Measurements from ENCODE around the gene KCNG2.

KCNG2 gene

GRCh38 chr18:79938196-79938595 lies 140.5 kb downstream of the KCNG2 start:
- Histone ChIP-seq H3K79me2 (ENCODE audit: control insufficient read depth, insufficient read depth, low read length, unreplicated experiment) (peaks cover 37% of the 10 kb centered on the region), H3K36me3 (ENCODE audit: insufficient read depth, low read length) (peaks cover 38% of the 10 kb centered on the region), H2AFZ (ENCODE audit: low read length, unreplicated experiment) (no peak overlapping the region), H3K4me1 (ENCODE audit: control insufficient read depth, insufficient read depth, low read length, unreplicated experiment) (no peaks in the 10 kb centered on the region), H3K27me3 (ENCODE audit: insufficient read depth, low read length) (no peaks in the 10 kb centered on the region), H3K27ac (ENCODE audit: low read depth, low read length) (no peak overlapping the region), H3K4me3 (ENCODE audit: low read depth, low read length) (no peak overlapping the region)

- Histone ChIP-seq H3K4me1 (ENCODE audit: control insufficient read depth, insufficient read depth, low read length, unreplicated experiment) (no peaks in the 10 kb centered on the region), H3K27me3 (ENCODE audit: insufficient read depth, low read length) (no peaks in the 10 kb centered on the region), H2AFZ (ENCODE audit: low read length, unreplicated experiment) (no peak overlapping the region), H3K27ac (ENCODE audit: low read depth, low read length) (no peak overlapping the region), H3K36me3 (ENCODE audit: insufficient read depth, low read length) (peaks cover 29% of the 10 kb centered on the region), H3K79me2 (ENCODE audit: control insufficient read depth, insufficient read depth, low read length, unreplicated experiment) (peaks cover 37% of the 10 kb centered on the region), H3K4me3 (ENCODE audit: low read depth, low read length) (no peak overlapping the region)
Measured at GRCh38 chr18:79939096-79939495, 141.4 kb downstream of the KCNG2 start.

DNA sequence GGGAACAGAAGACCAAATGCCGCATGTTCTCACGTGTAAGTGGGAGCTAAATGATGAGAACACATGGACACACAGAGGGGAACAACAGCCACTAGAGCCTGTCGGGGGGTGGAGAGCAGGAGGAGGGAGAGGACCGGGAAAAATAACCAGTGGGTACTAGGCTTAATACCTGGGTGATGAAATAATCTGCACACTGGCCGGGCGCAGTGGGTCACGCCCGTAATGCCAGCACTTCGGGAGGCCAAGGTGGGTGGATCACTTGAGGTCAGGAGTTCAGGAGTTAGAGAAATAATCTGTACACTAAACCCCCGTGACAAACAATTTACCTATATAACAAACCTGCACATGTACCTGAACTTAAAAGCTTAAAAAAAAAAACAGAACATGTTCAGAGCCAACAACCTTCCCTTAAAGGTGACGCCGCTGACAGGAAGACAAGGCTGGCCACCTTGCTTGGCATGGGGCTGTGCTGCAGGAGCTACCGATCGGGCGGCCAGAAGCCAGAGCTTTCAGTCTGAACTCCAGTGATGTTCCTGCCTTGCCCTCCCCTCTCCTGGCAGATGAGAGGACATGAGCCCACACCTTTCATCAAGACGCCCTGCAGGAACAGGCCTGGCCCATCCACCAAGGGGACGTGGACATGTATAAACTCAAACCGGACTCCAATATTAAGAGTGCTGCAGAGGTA lies 142.5 kb downstream of the KCNG2 start:
- H3K27me3 ChIP-seq (ENCODE audit: insufficient read depth, low read length): no peaks in the 10 kb centered on the region
- peaks cover 44% of the 10 kb centered on the region for H3K79me2 ChIP-seq (ENCODE audit: control insufficient read depth, insufficient read depth, low read length, unreplicated experiment)
- peaks cover 21% of the 10 kb centered on the region for H3K36me3 ChIP-seq (ENCODE audit: insufficient read depth, low read length)
- H3K27ac ChIP-seq (ENCODE audit: low read depth, low read length): no peak overlapping the region
- no peak overlapping the region for H2AFZ ChIP-seq (ENCODE audit: low read length, unreplicated experiment)
- H3K4me3 ChIP-seq (ENCODE audit: low read depth, low read length): no peak overlapping the region
- no peaks in the 10 kb centered on the region for H3K4me1 ChIP-seq (ENCODE audit: control insufficient read depth, insufficient read depth, low read length, unreplicated experiment)

- peaks cover 17% of the 10 kb centered on the region for H3K36me3 ChIP-seq (ENCODE audit: insufficient read depth, low read length)
- peaks cover 39% of the 10 kb centered on the region for H3K79me2 ChIP-seq (ENCODE audit: control insufficient read depth, insufficient read depth, low read length, unreplicated experiment)
Measured at GRCh38 chr18:79940814-79941472, 143.2 kb downstream of the KCNG2 start.

GRCh38 chr18:79941473-79942119 lies 143.9 kb downstream of the KCNG2 start:
- H3K27me3 ChIP-seq (ENCODE audit: insufficient read depth, low read length): no peaks in the 10 kb centered on the region
- H2AFZ ChIP-seq (ENCODE audit: low read length, unreplicated experiment): no peak overlapping the region
- H3K79me2 ChIP-seq (ENCODE audit: control insufficient read depth, insufficient read depth, low read length, unreplicated experiment): peaks cover 40% of the 10 kb centered on the region
- H3K27ac ChIP-seq (ENCODE audit: low read depth, low read length): no peak overlapping the region
- H3K4me1 ChIP-seq (ENCODE audit: control insufficient read depth, insufficient read depth, low read length, unreplicated experiment): no peaks in the 10 kb centered on the region
- no peak overlapping the region for H3K4me3 ChIP-seq (ENCODE audit: low read depth, low read length)
- H3K36me3 ChIP-seq (ENCODE audit: insufficient read depth, low read length): peaks cover 17% of the 10 kb centered on the region

More at GRCh38 chr18:79940814-79941472, 143.2 kb downstream of the KCNG2 start:
- no peak overlapping the region for H2AFZ ChIP-seq (ENCODE audit: low read length, unreplicated experiment)
- H3K27me3 ChIP-seq (ENCODE audit: insufficient read depth, low read length): no peaks in the 10 kb centered on the region
- no peak overlapping the region for H3K27ac ChIP-seq (ENCODE audit: low read depth, low read length)
- H3K4me1 ChIP-seq (ENCODE audit: control insufficient read depth, insufficient read depth, low read length, unreplicated experiment): no peaks in the 10 kb centered on the region
- H3K4me3 ChIP-seq (ENCODE audit: low read depth, low read length): no peak overlapping the region

DNA sequence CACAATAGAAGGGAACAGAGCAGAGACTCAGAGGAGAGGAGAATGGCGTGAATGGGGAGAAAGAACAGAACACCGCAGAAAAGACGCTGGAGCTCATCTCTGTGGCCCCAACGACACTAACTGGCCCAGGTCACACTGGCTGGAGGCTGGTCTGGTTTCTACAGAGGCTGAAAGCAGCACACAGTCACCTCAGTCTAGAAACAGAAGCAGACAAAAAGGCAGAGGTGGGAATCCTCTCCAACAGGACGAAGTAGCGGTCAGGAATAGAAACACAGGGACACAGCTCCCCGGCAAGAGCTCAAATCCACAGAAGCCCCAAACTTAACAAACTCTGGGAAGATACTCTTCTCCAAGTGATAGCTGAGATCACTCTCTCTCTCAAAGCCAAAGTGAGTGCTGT lies 144.5 kb downstream of the KCNG2 start:
- Histone ChIP-seq H3K27ac (ENCODE audit: low read depth, low read length) (no peak overlapping the region), H3K4me1 (ENCODE audit: control insufficient read depth, insufficient read depth, low read length, unreplicated experiment) (no peaks in the 10 kb centered on the region), H3K4me3 (ENCODE audit: low read depth, low read length) (no peak overlapping the region), H3K27me3 (ENCODE audit: insufficient read depth, low read length) (no peaks in the 10 kb centered on the region), H2AFZ (ENCODE audit: low read length, unreplicated experiment) (no peak overlapping the region), H3K36me3 (ENCODE audit: insufficient read depth, low read length) (peaks cover 12% of the 10 kb centered on the region), H3K79me2 (ENCODE audit: control insufficient read depth, insufficient read depth, low read length, unreplicated experiment) (peaks cover 35% of the 10 kb centered on the region)

- Histone ChIP-seq H3K27ac (ENCODE audit: low read depth, low read length) (no peak overlapping the region), H3K4me1 (ENCODE audit: control insufficient read depth, insufficient read depth, low read length, unreplicated experiment) (no peaks in the 10 kb centered on the region), H3K27me3 (ENCODE audit: insufficient read depth, low read length) (no peaks in the 10 kb centered on the region), H2AFZ (ENCODE audit: low read length, unreplicated experiment) (no peak overlapping the region), H3K36me3 (ENCODE audit: insufficient read depth, low read length) (peaks cover 6% of the 10 kb centered on the region), H3K4me3 (ENCODE audit: low read depth, low read length) (no peak overlapping the region), H3K79me2 (ENCODE audit: control insufficient read depth, insufficient read depth, low read length, unreplicated experiment) (peaks cover 34% of the 10 kb centered on the region)
Measured at GRCh38 chr18:79942786-79943607, 145.3 kb downstream of the KCNG2 start.

GRCh38 chr18:79943608-79944125 lies 145.9 kb downstream of the KCNG2 start:
- H3K79me2 ChIP-seq (ENCODE audit: control insufficient read depth, insufficient read depth, low read length, unreplicated experiment): peaks cover 35% of the 10 kb centered on the region
- H3K4me1 ChIP-seq (ENCODE audit: control insufficient read depth, insufficient read depth, low read length, unreplicated experiment): no peaks in the 10 kb centered on the region
- H3K27me3 ChIP-seq (ENCODE audit: insufficient read depth, low read length): no peaks in the 10 kb centered on the region
- no peak overlapping the region for H3K4me3 ChIP-seq (ENCODE audit: low read depth, low read length)
- H2AFZ ChIP-seq (ENCODE audit: low read length, unreplicated experiment): no peak overlapping the region
- H3K27ac ChIP-seq (ENCODE audit: low read depth, low read length): no peak overlapping the region
- H3K36me3 ChIP-seq (ENCODE audit: insufficient read depth, low read length): peaks cover 9% of the 10 kb centered on the region

DNA sequence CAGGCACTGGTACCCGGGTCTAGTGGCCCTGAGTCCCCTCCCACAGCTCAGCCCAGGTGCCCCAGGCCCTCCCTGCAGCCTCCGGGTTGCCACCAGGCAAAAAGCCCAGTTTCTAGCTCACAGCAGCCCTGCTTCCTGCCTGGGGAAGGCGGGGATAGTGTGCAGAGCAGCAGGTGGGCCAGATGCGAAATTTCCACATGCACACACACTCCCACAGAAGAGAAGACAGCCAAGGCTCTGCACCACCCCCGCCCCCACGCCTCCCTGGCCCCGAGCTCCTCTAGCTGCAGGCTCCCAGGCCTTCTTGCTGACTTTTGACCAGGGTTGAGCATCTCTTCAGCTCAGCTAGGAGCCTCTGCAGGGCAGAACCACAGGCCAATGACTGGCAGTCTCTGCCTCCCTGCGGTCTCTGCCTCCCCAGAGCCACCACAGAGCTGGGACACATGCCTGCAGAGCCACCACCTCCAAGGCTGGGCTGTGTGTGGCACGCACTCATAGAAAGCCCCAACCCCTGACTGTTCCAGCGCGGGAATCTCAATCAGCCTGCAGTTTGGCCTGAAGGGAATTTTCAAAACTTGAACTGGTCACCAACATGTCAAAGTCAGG lies 146.5 kb downstream of the KCNG2 start:
- H3K79me2 ChIP-seq (ENCODE audit: control insufficient read depth, insufficient read depth, low read length, unreplicated experiment): peaks cover 39% of the 10 kb centered on the region
- H3K36me3 ChIP-seq (ENCODE audit: insufficient read depth, low read length): peaks cover 8% of the 10 kb centered on the region
- no peak overlapping the region for H2AFZ ChIP-seq (ENCODE audit: low read length, unreplicated experiment)
- H3K4me3 ChIP-seq (ENCODE audit: low read depth, low read length): no peak overlapping the region
- no peaks in the 10 kb centered on the region for H3K4me1 ChIP-seq (ENCODE audit: control insufficient read depth, insufficient read depth, low read length, unreplicated experiment)
- no peak overlapping the region for H3K27ac ChIP-seq (ENCODE audit: low read depth, low read length)
- H3K27me3 ChIP-seq (ENCODE audit: insufficient read depth, low read length): no peaks in the 10 kb centered on the region

GRCh38 chr18:79944746-79945117 lies 147.0 kb downstream of the KCNG2 start:
- no peak overlapping the region for H3K4me3 ChIP-seq (ENCODE audit: low read depth, low read length)
- H2AFZ ChIP-seq (ENCODE audit: low read length, unreplicated experiment): no peak overlapping the region
- no peaks in the 10 kb centered on the region for H3K27me3 ChIP-seq (ENCODE audit: insufficient read depth, low read length)
- no peaks in the 10 kb centered on the region for H3K4me1 ChIP-seq (ENCODE audit: control insufficient read depth, insufficient read depth, low read length, unreplicated experiment)
- H3K27ac ChIP-seq (ENCODE audit: low read depth, low read length): no peak overlapping the region
- H3K79me2 ChIP-seq (ENCODE audit: control insufficient read depth, insufficient read depth, low read length, unreplicated experiment): peaks cover 44% of the 10 kb centered on the region
- peaks cover 8% of the 10 kb centered on the region; the same call in 1 of the 2 replicates for H3K36me3 ChIP-seq (ENCODE audit: insufficient read depth, low read length)

All from ACC112 (cell line).